ENCODE results near the gene ZNF385C.

DNA sequence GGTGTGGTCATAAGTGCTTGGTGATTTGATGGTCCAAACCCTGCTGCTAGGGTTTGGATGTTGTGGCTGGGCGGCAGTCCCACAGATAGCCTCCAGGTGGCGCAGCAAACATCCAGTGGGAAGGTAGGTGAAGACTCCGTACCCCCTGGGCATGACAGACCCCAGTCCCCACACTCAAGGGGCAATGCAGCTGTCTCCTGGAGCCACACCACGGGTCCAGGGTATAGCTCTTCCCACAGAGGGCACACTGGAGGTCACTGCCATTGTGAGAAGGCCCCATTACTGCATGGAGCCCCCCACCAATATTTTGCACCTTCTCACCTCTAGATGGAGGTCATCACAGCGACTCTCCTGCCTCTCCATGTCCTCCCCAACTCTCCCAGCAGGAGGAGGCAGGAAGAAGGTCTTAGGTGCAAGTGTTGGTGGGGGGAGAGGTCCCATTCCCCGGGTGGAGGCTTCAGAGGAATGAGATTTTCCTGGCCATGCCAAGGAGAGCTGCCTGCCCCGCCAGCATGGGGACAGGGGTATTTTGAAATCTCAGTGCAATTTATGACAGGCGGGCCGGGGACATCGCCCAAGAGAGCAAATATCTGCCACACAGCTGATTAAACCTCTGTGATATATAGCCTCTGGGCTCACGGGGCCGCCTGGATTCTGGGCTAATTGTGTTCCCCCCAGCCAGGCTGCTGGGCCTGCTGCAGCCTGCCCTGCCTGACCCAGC is 30.7 kb downstream of the ZNF385C start:
- TF ChIP-seq, protein P1, sequence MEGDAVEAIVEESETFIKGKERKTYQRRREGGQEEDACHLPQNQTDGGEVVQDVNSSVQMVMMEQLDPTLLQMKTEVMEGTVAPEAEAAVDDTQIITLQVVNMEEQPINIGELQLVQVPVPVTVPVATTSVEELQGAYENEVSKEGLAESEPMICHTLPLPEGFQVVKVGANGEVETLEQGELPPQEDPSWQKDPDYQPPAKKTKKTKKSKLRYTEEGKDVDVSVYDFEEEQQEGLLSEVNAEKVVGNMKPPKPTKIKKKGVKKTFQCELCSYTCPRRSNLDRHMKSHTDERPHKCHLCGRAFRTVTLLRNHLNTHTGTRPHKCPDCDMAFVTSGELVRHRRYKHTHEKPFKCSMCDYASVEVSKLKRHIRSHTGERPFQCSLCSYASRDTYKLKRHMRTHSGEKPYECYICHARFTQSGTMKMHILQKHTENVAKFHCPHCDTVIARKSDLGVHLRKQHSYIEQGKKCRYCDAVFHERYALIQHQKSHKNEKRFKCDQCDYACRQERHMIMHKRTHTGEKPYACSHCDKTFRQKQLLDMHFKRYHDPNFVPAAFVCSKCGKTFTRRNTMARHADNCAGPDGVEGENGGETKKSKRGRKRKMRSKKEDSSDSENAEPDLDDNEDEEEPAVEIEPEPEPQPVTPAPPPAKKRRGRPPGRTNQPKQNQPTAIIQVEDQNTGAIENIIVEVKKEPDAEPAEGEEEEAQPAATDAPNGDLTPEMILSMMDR (conservative IDR thresholded peaks at IDR 0.05 in 1 of 2, IDR thresholded peaks at IDR 0.05 in 1 of 2; ENCODE audit: low read depth in 1 of 2, low read length in 2 of 2): peak; percentile 77 to 95
- no peak for TF ChIP-seq EZH2 (IDR thresholded peaks at IDR 0.05; ENCODE audit: low read length, missing control alignments)
